Measurements from ENCODE around the gene MYO1A. TPM values are rescaled to one million over a fixed set of nuclear protein-coding genes. Genes with fewer than 3 reads are reported as not detected.

MYO1A gene
- total RNA-seq, 1 donor: 0.09 TPM

GRCh38 chr12:57046947-57047890, 2.7 kb downstream of the MYO1A start:
- no peak for DNase-seq (ENCODE audit: low read depth)
- no peak overlapping the region for H3K4me3 ChIP-seq (ENCODE audit: low read depth, low read length)
- no peak for TF ChIP-seq CTCF (IDR thresholded peaks at IDR 0.05; ENCODE audit: insufficient read depth, low read length)

- no peak for TF ChIP-seq CTCF (IDR thresholded peaks at IDR 0.05; ENCODE audit: insufficient read depth, low read length)
- DNase-seq (ENCODE audit: low read depth): no peak
- no peak overlapping the region for H3K4me3 ChIP-seq (ENCODE audit: low read depth, low read length)
These were observed 3.7 kb downstream of the MYO1A start for GRCh38 chr12:57046086-57046791.

GRCh38 chr12:57044889-57045288, 5.0 kb downstream of the MYO1A start:
- H3K4me3 ChIP-seq (ENCODE audit: low read depth, low read length): no peak overlapping the region
- no peak for DNase-seq (ENCODE audit: low read depth)
- TF ChIP-seq CTCF (IDR thresholded peaks at IDR 0.05; ENCODE audit: insufficient read depth, low read length): no peak

- H3K4me3 ChIP-seq (ENCODE audit: low read depth, low read length): no peak overlapping the region
- DNase-seq (ENCODE audit: low read depth): no peak
- TF ChIP-seq CTCF (IDR thresholded peaks at IDR 0.05; ENCODE audit: insufficient read depth, low read length): no peak
These were observed 5.5 kb downstream of the MYO1A start for GRCh38 chr12:57044468-57044867.

GRCh38 chr12:57042695-57043094, 7.2 kb downstream of the MYO1A start:
- TF ChIP-seq CTCF (IDR thresholded peaks at IDR 0.05; ENCODE audit: insufficient read depth, low read length): no peak
- H3K4me3 ChIP-seq (ENCODE audit: low read depth, low read length): no peak overlapping the region
- DNase-seq (ENCODE audit: low read depth): no peak

- no peak overlapping the region for H3K4me3 ChIP-seq (ENCODE audit: low read depth, low read length)
- no peak for TF ChIP-seq CTCF (IDR thresholded peaks at IDR 0.05; ENCODE audit: insufficient read depth, low read length)
- DNase-seq (ENCODE audit: low read depth): no peak
These were observed 9.2 kb downstream of the MYO1A start for GRCh38 chr12:57040750-57041149.

Measured in fibroblast of the aortic adventitia (primary cell).